Right lung (tissue), 5 donors: ENCODE results near the gene DCAF15. TPM values are rescaled to one million over a fixed set of nuclear protein-coding genes. Genes with fewer than 3 reads are reported as not detected.

Experiments used
- DNase-seq, 2 donors: peaks; one replicate each; pipeline ENCODE4 v3.0.0-alpha.2; 2013
- polyA plus RNA-seq, 5 donors: library from polyadenylated mRNA; unstranded; fragments of 120-200 nt; gene quantifications; one replicate each; pipeline versions ENCODE4 v1.2.1 to v1.2.3, GENCODE V29; 2013; ENCODE audit warnings: inconsistent platforms in 1 of 5, low replicate concordance in 1 of 5; ENCODE audit not compliant: insufficient read length in 5 of 5, insufficient read depth in 1 of 5

DCAF15 gene
- polyA plus RNA-seq, 5 donors, result 25.0 to 39.7 (median 29.0) TPM

DNA sequence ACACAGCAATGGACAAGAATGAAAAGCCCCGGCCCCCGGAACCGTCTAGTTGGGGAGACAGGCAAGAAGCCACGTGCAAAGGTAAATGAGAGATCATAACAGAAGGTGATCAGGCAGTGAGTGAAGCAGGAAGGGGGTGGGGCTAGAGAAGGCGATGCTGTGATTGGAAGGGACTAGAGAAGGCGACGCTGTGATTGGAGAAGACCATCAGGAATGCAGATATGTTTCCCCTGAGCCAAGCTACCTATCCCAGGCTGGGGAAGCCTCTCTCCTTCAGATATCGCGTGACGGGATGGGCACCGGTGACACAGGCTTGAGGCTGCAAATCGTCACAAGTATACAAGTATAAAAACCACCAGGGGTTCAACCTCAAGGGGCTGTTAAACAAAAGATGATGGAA lies 21.8 kb downstream of the DCAF15 start:
- no peak for DNase-seq

GRCh38 chr19:13975870-13976269 lies 23.6 kb downstream of the DCAF15 start:
- DNase-seq, result no peak

- no peak for DNase-seq
These were observed 24.1 kb downstream of the DCAF15 start for GRCh38 chr19:13976446-13976845.

GRCh38 chr19:13977803-13978202 lies 25.5 kb downstream of the DCAF15 start:
- no peak for DNase-seq

- peak; percentile 75 for DNase-seq
These were observed 26.3 kb downstream of the DCAF15 start for GRCh38 chr19:13978351-13979243.

DNA sequence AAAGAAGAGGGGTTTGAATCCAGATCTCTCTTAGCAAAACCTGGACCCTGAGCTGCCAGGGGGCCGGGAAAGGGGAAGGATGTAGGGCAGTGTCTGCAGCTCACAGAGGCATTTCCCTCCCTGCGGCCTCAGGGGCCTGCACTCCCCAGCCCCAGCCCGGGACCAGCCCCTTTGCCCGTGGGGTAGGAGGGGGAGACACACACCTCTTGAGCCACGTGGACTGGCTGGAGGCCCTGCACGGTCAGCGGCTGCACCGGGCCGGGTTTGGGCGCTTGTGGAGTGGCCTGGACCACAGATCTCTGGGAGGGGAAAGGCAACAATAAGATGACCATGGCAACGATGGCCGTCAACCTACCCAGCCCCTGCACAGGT lies 26.9 kb downstream of the DCAF15 start:
- DNase-seq, result no peak

- no peak for DNase-seq
These were observed 27.4 kb downstream of the DCAF15 start for GRCh38 chr19:13979686-13980085.

- no peak for DNase-seq
These were observed 28.0 kb downstream of the DCAF15 start for GRCh38 chr19:13980340-13980739.

DNA sequence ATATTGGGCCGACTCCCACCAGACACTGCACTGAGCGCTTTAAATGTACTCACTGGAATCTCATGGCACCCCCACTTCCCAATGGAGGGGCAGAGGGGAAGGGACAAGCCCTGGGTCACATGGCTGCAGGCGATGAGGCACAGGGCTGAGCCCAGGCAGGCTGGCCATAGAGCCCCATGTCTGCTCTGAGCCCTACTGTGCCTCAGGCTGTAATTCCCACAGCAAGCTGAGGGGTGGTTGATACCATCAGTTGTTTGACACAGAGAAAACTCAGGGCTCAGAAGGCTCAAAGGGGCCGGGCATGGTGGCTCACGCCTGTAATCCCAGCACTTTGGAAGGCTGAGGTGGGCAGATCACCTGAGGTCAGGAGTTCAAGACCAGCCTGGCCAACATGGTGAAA lies 28.7 kb downstream of the DCAF15 start:
- no peak for DNase-seq

DNA sequence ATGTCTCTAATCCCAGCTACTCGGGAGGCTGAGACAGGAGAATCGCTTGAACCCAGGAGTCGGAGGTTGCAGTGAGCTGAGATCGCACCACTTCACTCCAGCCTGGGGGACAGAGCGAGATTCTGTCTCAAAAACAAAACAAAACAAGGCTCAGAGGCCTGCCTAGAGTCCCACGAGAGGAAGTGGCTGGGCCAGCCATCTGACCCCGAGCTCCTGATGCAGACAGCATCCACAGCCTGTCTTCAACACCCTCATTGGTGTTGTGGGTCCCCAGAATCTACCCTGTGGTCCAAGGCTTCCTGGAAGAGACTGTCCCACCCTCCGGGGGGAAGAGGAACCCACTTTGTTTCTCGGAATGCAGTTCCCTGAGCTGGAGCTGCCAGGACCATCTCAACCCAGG lies 29.2 kb downstream of the DCAF15 start:
- no peak for DNase-seq

DNA sequence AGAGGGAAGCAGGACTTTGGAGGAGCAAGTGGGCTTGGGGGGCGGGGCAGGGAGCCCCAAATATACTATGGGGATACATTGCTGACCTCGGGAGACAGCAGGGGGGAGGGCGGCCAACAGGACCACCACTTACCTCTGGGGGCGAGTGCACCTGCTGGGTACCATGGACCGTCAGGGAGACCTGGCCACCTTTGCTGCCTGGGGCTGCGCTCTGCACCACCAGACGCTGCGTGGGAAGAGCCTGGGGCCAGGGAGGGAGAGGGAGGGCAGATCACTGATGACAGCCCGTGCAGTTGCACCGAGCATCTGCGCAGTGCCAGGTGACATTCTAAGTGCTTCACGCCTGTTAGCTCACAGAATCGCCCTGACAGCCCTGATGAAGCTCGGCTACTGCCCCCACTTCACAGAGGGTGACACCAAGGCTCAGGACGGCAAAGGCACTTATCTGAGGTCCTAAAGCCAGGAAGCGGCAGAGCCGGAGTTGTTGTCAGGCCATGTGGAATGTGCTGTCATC lies 29.7 kb downstream of the DCAF15 start:
- no peak for DNase-seq

DNA sequence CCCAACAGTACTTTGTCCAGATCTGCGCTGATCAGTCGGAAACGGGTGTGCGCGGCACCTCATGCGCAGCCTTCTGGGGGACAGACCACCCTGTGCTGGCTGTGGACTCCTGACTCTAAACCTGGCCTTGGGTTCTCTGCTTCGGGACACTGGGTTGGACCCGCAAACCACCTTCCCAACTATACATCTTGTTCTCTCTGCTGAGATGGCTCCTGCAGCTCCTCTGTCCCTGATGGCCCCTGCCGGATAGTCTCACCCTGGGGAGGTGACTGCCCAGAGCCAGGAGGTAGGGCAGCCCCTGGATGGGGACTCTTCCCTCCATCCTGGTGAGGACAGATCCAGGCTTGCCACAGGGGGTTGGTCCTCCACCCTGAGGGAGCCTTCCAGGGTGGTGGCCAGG lies 30.5 kb downstream of the DCAF15 start:
- DNase-seq, result no peak

DNA sequence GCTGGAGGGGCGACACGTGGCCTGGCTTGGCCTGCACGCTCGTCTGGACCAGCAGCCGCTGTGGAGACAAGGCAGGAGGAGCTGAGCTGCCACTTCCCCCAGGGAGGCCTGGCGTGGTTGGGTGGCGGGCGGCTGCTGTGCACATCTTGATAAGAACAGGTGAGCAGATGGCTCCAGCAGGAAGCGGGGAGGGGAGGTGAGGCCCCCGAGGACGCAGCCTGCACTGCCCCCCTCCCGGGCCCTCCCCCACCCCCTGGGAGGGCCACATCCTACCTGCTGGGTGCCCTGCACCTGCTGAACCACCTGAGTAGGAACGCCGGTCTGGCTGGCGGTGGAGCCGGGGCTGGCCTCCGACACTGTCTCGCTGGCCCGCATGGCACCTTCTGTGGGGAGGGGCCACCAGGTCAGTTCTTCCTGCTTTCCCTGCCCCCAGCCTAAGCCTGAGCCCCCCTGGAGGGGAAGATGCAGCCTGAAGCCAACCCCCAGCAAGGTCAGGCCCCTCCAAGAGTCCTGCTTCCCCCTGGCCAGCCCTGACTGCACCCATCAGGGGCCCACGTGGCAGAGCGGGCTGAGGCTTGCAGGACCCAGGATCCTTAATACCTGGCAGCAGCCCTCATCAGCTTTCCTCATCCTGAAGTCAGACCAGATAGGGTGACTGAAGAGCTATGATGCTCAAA lies 31.0 kb downstream of the DCAF15 start:
- DNase-seq, result no peak

DNA sequence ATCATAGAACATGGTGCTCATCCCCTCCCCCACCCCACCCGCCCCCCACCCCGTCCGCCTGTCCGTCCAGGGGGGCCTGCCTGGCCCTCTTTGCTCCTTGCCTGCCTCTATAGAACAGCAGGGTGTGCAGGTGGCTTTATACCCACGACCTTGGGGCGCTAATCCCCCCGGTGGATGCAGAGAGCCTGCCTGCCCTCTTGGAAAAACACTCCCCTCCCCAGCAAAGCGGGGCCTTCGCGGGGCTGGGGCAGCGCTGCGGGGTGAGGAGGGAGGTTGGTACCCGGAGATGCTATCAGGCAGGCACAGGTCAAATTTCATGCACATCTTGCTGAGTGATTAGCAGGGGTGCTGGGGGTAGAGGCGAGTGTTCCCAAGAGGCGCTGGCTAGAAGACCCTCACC lies 31.9 kb downstream of the DCAF15 start:
- no peak for DNase-seq

DNA sequence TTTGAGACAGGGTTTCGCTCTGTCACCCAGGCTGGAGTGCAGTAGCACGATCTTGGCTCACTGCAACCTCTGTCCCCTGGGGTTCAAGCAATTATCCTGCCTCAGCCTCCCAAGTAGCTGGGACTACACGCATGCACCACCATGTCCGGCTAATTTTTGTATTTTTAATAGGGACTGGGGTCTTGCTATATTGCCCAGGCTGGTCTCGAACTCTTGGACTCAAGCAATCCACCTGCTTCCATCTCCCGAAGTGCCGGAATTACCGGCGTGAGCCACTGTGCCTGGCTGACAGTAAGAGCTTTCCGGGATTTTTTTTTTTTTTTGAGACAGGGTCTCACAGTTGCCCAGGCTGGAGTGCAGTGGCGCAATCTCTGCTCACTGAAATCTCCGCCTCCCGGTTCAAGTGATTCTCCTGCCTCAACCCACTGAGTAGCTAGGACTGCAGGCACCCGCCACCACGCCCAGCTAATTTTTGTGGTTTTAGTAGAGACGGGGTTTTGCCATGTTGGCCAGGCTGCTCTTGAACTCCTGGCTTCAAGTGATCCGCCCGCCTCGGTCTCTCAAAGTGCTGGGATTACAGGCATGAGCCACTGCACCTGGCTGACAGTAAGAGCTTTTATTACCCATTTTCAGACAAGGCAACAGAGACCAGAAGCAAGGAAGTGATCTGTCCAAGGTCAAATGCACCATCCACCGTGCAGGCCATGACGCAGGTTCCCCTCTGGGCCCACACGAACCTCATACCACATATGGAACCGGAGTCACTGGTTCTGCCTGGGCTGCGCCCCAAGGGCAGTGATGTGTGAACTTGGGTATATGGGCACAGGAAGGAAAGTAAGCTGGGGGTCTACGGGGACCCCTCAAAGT lies 32.8 kb downstream of the DCAF15 start:
- no peak for DNase-seq

DNA sequence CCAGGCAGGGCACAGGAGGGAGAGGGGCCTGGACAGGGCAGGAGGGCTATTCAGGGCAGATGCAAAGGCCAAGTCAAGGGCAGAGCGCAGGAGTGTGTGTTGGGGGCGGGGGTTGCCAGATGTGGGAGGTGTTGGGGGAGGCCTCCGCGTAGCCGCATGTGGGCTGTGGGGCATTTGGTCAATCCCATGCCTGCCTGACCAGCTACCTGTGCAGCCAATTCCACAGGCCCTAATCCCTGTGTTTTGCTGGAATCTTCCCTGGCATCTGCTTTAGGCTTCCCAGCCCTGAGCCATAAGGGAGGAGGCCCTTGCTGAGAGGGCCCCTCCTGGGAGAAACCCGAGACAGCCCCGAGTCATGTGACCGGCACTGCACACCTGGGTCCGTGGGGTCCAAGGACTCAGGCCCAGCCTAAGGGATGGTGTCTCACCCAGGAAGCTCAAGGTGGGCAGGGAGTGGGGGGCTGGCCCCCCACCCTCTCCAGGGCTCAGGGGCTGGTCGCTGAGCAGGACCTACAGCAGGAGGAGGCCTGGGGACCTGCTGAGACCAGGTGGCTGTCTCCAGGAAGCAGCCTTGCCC lies 33.5 kb downstream of the DCAF15 start:
- no peak for DNase-seq

DNA sequence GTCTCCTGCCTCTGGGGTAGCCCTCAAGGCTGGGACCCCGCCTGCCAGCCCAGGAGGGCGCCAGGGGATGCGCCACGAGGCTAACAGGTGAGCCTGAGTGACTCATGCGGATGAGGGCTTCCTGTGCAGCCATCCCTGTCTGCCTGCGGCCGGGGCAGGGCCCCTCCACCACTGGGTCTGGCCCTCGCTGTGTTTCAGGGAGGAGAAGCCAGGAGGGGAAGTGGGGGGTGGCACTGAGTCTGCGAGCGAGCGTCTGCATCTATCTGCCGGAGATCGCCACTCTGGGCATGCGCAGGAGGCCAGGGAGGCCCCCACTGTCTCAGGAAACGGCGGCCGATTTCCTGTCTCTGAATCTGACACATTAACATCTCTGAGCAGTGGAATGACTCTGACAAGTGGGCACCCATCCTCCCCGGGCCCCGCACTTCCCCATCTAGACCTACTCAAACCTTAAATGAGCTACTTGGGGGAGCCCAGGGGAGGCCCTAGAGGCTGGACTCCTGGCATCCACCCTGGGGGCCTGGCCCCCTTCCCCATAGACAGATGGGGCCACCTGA lies 34.1 kb downstream of the DCAF15 start:
- DNase-seq, result peak; percentile 64 to 66

- no peak for DNase-seq
These were observed 35.0 kb downstream of the DCAF15 start for GRCh38 chr19:13987101-13987890.

DNA sequence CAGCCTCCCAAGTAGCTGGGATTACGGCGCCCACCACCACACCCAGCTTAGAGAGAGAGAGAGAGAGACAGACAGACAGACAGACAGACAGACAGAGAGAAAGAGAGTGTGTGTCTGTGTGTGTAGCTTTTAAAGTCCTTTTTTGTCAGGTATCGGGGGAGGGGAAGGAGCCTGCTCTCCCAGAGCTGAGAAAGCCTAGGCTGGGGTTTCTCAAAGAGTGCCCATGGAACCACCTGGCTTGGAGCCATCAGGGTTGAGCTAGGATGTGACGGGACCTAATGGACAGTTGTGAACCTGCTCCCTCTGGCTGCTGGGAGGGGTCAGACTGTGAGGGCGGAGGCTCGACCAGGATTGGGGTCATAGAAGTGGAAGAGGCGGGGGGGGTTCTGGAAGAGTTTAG lies 37.2 kb downstream of the DCAF15 start:
- DNase-seq, result no peak

DNA sequence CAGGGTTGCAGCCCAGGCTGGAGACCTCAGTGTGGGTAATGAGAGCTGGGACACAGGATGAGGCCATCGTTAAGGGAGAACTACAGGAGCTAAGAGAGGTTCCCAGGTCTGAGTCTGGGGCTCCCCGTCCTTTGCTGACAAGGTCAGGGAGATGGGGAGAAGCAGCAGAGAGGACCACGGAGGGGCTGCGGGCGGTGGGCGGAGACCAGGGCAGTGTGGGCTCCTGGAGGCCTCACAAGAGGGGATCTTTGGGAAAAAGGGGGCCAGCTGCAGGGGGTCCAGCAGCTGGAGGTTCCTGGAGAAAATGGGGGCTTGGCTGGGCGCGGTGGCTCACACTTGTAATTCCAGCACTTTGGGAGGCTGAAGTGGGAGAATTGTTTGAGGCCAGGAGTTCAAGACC lies 37.8 kb downstream of the DCAF15 start:
- DNase-seq, result no peak

GRCh38 chr19:13992025-13992424 lies 39.7 kb downstream of the DCAF15 start:
- DNase-seq, result no peak
